ENCODE data around the gene TEDC2. TPM values are rescaled to one million over a fixed set of nuclear protein-coding genes. Genes with fewer than 3 reads are reported as not detected.

Gene TEDC2
- total and polyA plus RNA-seq, 2 of the 8 experiments (the other 6 are each of a cell fraction or from before 2014, with no cell fraction given): 54.6 to 55.6 TPM

DNA sequence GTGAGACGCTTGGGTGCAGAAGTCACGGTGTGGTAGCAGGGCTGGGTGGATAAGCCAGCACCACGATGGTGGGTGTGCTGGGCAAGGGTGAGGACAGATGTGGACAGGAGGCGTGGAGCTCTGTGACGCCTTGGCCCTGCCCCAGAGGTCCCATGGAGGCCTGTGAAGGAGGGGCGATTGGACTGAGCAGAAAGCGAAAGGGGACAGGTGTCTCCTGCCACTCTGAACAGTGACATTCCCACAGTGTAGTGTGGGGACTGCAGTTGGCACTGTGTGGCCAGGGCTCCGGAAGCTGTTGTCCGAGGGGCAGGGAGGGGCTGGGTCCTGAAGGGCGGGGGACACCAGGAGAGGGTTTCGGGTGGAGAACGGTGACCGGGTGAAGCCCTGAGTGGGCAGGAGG is 22.3 kb downstream of the TEDC2 start (continued):
- TF ChIP-seq, protein P1, sequence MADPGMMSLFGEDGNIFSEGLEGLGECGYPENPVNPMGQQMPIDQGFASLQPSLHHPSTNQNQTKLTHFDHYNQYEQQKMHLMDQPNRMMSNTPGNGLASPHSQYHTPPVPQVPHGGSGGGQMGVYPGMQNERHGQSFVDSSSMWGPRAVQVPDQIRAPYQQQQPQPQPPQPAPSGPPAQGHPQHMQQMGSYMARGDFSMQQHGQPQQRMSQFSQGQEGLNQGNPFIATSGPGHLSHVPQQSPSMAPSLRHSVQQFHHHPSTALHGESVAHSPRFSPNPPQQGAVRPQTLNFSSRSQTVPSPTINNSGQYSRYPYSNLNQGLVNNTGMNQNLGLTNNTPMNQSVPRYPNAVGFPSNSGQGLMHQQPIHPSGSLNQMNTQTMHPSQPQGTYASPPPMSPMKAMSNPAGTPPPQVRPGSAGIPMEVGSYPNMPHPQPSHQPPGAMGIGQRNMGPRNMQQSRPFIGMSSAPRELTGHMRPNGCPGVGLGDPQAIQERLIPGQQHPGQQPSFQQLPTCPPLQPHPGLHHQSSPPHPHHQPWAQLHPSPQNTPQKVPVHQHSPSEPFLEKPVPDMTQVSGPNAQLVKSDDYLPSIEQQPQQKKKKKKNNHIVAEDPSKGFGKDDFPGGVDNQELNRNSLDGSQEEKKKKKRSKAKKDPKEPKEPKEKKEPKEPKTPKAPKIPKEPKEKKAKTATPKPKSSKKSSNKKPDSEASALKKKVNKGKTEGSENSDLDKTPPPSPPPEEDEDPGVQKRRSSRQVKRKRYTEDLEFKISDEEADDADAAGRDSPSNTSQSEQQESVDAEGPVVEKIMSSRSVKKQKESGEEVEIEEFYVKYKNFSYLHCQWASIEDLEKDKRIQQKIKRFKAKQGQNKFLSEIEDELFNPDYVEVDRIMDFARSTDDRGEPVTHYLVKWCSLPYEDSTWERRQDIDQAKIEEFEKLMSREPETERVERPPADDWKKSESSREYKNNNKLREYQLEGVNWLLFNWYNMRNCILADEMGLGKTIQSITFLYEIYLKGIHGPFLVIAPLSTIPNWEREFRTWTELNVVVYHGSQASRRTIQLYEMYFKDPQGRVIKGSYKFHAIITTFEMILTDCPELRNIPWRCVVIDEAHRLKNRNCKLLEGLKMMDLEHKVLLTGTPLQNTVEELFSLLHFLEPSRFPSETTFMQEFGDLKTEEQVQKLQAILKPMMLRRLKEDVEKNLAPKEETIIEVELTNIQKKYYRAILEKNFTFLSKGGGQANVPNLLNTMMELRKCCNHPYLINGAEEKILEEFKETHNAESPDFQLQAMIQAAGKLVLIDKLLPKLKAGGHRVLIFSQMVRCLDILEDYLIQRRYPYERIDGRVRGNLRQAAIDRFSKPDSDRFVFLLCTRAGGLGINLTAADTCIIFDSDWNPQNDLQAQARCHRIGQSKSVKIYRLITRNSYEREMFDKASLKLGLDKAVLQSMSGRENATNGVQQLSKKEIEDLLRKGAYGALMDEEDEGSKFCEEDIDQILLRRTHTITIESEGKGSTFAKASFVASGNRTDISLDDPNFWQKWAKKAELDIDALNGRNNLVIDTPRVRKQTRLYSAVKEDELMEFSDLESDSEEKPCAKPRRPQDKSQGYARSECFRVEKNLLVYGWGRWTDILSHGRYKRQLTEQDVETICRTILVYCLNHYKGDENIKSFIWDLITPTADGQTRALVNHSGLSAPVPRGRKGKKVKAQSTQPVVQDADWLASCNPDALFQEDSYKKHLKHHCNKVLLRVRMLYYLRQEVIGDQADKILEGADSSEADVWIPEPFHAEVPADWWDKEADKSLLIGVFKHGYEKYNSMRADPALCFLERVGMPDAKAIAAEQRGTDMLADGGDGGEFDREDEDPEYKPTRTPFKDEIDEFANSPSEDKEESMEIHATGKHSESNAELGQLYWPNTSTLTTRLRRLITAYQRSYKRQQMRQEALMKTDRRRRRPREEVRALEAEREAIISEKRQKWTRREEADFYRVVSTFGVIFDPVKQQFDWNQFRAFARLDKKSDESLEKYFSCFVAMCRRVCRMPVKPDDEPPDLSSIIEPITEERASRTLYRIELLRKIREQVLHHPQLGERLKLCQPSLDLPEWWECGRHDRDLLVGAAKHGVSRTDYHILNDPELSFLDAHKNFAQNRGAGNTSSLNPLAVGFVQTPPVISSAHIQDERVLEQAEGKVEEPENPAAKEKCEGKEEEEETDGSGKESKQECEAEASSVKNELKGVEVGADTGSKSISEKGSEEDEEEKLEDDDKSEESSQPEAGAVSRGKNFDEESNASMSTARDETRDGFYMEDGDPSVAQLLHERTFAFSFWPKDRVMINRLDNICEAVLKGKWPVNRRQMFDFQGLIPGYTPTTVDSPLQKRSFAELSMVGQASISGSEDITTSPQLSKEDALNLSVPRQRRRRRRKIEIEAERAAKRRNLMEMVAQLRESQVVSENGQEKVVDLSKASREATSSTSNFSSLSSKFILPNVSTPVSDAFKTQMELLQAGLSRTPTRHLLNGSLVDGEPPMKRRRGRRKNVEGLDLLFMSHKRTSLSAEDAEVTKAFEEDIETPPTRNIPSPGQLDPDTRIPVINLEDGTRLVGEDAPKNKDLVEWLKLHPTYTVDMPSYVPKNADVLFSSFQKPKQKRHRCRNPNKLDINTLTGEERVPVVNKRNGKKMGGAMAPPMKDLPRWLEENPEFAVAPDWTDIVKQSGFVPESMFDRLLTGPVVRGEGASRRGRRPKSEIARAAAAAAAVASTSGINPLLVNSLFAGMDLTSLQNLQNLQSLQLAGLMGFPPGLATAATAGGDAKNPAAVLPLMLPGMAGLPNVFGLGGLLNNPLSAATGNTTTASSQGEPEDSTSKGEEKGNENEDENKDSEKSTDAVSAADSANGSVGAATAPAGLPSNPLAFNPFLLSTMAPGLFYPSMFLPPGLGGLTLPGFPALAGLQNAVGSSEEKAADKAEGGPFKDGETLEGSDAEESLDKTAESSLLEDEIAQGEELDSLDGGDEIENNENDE (IDR thresholded peaks at IDR 0.05; ENCODE audit: insufficient replicate concordance, low read length): no peak
- TF ChIP-seq CTBP2 (IDR thresholded peaks at IDR 0.05; ENCODE audit: borderline replicate concordance, insufficient read depth, insufficient read length, low read length) (no peak), BRCA1 (IDR thresholded peaks at IDR 0.05; ENCODE audit: low read depth, low read length) (no peak), HDAC6 (IDR thresholded peaks at IDR 0.05; ENCODE audit: low read depth, low read length) (no peak), CEBPB (IDR thresholded peaks at IDR 0.05; ENCODE audit: low read depth, low read length) (no peak), POU5F1 (IDR thresholded peaks at IDR 0.05; ENCODE audit: low read depth, low read length) (no peak), SAP30 (IDR thresholded peaks at IDR 0.05; ENCODE audit: insufficient read depth, insufficient replicate concordance, low read length) (no peak), RFX5 (IDR thresholded peaks at IDR 0.05; ENCODE audit: borderline replicate concordance, low read depth, low read length) (no peak)
- TF ChIP-seq, protein P2, sequence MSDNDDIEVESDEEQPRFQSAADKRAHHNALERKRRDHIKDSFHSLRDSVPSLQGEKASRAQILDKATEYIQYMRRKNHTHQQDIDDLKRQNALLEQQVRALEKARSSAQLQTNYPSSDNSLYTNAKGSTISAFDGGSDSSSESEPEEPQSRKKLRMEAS (IDR thresholded peaks at IDR 0.05): no peak
